Esophagus muscularis mucosa (tissue), 4 donors: ENCODE results near the gene LIX1L.
"Not testable (repeated sequence)": the region's sequence is repeated elsewhere in the genome, so short reads cannot be mapped to it uniquely, and the experiment has no call there.

Experiments
- CTCF ChIP-seq, 3 experiments: fragments of 200-600 bp in 2 of 3; fragments of 450-650 bp in 1 of 3; sonication (generic) in 2 of 3; IDR thresholded peaks; one replicate each; pipeline ENCODE4 v1.5.1; 2017 to 2019; ENCODE audit warnings: antibody characterized with exemption in 3 of 3, mild to moderate bottlenecking in 2 of 3, moderate library complexity in 1 of 3
- EP300 ChIP-seq: sonication (generic); formaldehyde crosslinking; IDR thresholded peaks from one replicate; pipeline ENCODE4 v1.6.1; 2017; ENCODE audit warnings: antibody characterized with exemption
- POLR2A ChIP-seq: fragments of 450-650 bp; IDR thresholded peaks from one replicate; pipeline ENCODE4 v1.6.1; 2017; ENCODE audit warnings: antibody characterized with exemption, moderate library complexity, mild to moderate bottlenecking, low read depth
- POLR2AphosphoS5 ChIP-seq, 2 donors: sonication (generic); formaldehyde crosslinking; IDR thresholded peaks; one replicate each; pipeline ENCODE4 v1.6.1; 2017; ENCODE audit warnings: antibody characterized with exemption in 2 of 2

- not testable (repeated sequence) for TF ChIP-seq CTCF (IDR thresholded peaks at IDR 0.05); POLR2AphosphoS5 (IDR thresholded peaks at IDR 0.05); POLR2A; EP300
These were observed 37.5 kb downstream of the LIX1L start for GRCh38 chr1:145920297-145920696.
